NCI-H226 (cell line): Measurements from ENCODE around the gene ANXA6.

Experiments used
- DNase-seq: peaks from one replicate; pipeline ENCODE4 v3.0.0-alpha.2; 2015

Gene ANXA6

DNA sequence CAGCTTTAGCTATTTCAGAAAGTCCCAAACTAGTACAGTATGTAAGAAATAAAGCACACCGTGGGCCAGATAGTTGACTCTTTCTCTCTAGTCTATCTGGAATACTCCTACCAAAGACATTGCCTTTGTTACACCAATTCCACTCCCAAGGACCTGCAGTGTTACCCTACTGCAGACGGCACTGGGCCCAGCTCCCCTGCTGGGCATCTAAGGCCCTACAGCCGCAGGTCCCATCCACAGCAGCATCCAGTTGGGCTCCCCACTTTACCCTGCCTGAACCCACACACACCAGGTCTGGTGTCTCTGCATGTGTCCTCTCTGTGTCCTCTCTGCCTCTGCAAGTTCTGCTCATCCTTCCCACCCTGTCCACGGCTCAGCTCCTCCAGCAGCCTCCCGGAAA lies 99.3 kb downstream of the ANXA6 start:
- no peak for DNase-seq

DNA sequence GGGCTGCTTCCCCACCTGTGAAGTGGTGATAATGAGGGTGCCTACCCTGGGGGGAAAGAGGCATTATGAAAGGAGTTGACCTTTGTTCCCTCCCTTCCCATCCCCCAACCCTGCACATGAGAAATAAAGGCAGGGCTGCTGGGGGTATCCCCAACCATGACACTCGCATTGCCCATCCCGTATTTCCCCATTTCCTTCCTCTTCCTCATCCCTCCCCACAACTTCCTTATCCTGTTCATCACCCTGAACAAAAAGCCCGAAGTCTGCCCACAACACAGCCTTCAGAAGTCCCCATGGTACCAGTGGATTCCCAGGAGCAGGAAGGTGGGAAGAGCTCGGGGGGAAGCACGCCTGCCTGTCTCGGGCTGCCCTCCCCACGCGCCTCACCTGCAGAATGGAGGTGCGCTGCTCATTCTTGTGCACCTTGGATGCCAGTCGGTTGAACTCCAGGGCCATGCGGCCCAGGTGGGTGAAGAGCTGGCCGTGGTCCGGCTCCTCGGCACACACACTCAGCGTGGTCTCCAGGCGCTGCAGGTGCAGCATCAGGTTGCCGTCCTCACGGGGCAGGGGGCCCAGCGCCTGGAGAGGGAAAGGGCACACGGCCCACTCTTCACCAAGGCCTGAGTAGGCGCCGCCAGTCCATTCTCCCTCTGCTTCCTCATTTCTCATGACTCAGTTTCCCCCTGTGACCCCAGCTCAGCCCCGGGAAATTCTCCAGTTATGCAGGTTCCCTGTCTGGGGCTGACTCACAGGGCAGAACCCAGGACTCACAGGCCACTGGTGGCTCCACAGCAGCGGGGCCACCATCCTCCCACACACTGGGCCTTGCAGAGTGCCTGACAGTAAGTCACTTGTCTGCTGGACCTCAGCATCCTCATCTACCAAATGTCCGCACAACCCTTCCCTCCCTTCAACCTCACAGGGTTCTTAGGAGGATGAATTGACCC lies 100.9 kb downstream of the ANXA6 start:
- DNase-seq, result no peak

GRCh38 chr5:151055336-151055735 lies 102.2 kb downstream of the ANXA6 start:
- no peak for DNase-seq

DNA sequence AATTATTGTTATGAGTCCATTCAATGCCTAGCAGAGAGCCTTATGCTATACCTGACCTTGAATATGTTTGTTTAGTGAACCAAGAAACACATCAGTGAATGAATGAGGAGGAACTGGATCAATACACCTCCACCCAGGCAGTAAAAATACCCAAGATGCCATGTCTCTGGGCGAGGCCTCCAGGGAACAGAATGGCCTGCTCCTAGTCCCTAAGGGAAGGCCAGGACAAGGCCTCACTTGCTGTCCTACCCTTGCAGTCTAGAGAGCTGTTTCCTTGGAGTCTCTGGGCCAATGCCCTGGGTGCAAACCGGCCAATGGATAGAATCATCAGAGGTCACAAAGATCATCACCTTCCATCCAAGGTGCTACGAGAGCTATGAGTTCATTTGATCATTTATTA lies 102.9 kb downstream of the ANXA6 start:
- no peak for DNase-seq

- DNase-seq, result no peak
These were observed 103.7 kb downstream of the ANXA6 start for GRCh38 chr5:151053796-151054462.

DNA sequence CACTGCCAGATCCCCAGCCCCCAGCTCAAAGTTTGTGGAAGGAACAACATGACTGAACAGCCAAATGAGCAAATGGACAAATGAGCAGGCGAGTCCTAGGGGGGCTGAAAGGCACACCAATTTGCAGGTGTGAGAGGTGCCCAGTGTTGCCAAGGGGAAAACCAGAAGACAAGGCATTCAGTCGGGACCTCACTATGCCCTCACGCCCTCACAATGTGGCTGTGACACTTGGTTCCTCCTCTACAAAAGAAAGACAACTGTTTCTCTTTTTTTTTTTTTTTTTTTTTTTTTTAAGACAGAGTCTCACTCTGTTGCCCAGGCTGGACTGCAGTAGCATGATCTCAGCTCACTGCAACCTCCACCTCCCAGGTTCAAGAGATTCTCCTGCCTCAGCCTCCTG lies 104.7 kb downstream of the ANXA6 start:
- no peak for DNase-seq

DNA sequence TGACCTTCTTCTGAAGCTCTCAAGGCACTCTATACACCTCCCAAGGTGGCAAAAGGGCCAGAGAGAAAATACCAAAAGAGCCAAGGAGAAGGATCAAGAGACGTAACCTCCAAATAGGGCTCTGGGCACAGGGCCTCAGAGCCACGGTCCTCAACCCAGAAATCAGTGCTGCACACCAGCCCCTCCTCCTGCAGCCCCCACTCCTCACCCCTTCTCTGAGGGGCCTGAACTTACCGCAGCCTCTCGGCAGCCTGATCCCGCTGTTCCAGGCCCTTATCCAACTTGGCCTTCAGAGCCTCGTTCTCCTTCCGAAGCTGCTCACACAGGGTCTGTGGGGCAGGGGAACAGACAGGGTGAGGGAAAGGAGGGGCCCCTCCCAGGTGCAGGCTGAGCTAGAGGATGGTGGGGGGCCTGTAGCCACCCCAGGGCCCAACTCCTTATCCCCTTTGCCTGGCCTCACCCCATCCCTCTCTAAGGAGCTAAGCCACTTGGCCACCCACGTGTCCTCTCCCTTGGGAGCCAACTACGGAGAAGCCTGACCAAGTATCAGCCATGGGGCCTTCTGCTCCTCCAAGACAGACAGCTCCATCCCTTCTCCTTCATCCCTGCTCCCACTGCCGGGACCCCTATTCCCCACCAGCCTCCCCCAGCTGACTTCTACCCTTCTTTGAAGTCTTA lies 105.5 kb downstream of the ANXA6 start:
- no peak for DNase-seq

- DNase-seq, result peak; percentile 45
These were observed 106.3 kb downstream of the ANXA6 start for GRCh38 chr5:151051066-151051930.
